Amniotic stem cell (primary cell): ENCODE results near the gene AKAP11.
"Not testable (repeated sequence)": the region's sequence is repeated elsewhere in the genome, so short reads cannot be mapped to it uniquely, and the experiment has no call there.

Source experiments
- DNase-seq: peaks from one replicate; lab custom pipeline; 2025; lab: John Stamatoyannopoulos, UW

Gene AKAP11

DNA sequence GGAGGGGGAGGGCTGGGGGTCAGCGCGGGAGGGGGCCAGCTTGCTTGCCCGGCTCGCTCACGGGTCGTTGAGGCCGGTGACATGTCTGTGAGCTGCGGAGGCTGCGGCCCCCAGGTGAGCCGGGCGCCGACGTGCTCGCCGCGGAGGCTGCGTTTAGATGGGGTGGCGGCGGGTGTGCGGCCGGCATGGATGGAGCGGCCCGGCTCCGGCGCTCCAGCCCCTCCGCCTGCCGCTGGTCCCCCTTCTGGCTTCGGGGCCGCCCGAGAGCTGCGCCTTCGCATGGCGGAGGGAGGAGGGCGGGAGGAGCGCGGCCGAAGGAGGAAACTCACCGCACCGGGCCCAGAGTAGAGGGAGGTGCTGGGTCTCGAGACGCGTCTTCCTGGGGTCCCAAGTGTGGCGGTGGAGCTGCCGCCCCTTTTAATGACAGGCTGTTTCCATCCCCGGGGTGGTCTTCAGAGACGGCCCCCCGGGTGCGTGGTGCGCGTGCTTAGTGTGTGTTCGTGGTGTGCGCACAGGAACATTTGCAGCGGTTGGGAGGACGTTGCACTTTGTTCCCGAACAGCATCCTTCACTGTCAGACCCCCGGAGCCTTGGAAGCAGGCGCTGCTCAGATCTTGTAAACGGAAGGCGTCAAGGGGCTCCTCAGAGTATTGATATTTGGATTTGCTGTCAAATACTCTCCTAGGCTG is at the start of gene AKAP11:
Gene AKAP11 (plus strand): TSS at position 38 of the 689 bp plus-strand sequence. CDS start 14,197 bp downstream, outside the sequence.
- DNase-seq, result no peak

- DNase-seq, result no peak
These were observed 48.3 kb upstream of the AKAP11 start for GRCh38 chr13:42223681-42224080.

DNA sequence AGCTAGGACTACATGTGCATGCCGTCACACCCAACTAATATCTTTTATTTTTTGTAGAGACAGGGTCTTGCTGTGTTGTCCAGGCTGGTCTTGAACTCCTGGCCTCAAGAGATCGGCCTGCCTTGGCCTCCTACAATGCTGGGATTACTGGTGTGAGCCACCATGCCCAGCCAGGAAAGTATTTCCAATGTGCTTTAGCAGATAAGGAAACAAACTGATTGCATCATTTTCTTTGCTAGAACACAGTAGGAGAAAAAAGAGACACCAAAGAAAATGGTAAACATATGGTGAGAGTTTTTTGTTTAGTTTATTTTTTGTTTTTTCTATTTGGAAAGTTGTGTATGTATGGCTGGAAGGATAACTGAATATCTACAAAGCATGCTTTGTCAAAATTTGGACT is 46.9 kb upstream of the AKAP11 start:
- no peak for DNase-seq

DNA sequence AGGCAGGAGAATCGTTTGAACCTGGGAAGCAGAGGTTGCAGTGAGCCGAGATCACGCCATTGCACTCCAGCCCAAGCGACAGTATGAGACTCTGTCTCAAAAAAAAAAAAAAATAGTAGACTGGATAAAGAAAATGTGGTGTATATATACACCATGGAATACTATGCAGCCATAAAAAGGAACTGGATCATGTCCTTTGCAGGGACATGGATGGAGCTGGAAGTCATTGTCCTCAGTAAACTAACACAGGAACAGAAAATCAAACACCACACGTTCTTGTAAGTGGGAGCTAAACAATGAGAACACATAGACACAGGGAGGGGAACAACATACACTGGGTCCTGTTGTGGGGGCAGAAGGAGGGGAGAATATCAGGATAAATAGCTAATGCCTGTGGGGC is 45.2 kb upstream of the AKAP11 start:
- not testable (repeated sequence) for DNase-seq

DNA sequence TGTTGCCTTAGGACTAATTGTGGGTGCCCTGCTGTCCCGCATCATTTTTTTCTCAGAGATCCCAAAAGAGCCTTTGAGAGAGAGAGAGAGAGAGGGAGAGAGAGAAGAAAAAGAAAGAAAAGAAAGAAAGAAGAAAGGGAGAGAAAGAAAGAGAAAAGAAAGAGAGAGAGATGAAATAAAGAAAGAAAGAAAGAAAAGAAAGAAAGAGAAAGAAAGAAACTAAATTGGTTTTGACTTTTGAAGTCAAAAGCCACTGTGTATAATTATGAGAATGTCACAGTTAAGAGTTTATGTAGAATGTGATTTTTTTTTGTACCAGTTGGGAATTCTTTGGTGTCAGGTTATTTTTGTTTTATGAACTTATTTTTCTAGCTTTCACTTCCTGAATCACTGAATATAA is 43.4 kb upstream of the AKAP11 start:
- DNase-seq, result no peak

DNA sequence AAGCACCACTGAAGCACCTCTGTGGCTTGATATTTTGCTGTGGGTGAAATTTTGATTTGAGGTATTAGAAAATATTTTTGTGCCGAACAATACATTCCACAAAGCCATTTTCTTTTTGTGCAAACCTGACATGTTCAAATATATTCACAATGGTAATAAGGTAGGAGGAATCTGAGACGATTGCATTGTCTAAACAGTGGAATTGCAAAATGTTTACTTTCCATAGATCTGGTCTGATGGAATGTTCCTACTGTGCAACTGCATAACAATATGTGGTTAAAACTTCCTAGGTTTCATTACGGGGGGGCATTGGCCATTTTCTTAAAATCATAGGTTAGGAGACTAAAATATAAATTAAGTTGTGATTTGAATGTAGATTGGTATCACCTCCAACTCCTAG is 42.7 kb upstream of the AKAP11 start:
- DNase-seq, result no peak

DNA sequence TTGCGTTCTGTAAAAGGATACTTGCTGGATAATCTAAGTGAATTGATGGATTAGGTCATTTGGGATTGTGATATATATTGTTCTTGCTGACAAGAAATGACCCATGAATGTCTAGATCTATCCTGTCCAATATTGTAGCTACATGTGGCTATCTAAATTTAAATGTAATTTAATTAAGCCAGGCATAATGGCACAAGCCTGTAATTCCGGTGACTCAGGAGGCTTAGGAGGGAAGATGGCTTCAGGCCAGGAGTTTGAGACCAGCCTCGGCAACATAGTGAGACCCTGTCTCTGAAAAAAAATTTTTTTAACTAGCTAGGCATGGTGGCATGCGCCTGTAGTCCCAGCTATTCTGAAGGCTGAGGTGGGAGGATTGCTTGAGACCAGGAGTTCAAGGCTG is 39.3 kb upstream of the AKAP11 start:
- DNase-seq, result no peak

GRCh38 chr13:42233726-42234125 is 38.2 kb upstream of the AKAP11 start:
- no peak for DNase-seq

DNA sequence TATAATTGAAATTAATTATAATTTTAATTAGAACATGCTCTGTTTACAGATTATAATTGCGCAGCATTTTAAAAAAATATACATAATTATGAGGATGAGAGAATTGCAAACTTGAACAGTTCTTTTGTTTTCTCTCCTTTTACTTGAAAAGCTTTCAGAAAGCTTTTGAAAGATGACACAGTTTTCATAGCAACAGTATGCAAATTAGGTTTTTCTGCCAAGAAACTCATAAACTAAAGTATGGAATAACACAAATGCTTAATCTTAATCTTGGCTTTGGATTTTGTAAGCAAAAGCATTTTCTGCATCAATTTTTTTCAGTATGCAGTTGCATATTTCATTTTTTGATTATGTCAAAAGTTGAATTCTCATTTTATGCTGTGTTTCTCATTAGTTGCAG is 32.8 kb upstream of the AKAP11 start:
- DNase-seq, result no peak

- no peak for DNase-seq
These were observed 32.3 kb upstream of the AKAP11 start for GRCh38 chr13:42239644-42240043.

DNA sequence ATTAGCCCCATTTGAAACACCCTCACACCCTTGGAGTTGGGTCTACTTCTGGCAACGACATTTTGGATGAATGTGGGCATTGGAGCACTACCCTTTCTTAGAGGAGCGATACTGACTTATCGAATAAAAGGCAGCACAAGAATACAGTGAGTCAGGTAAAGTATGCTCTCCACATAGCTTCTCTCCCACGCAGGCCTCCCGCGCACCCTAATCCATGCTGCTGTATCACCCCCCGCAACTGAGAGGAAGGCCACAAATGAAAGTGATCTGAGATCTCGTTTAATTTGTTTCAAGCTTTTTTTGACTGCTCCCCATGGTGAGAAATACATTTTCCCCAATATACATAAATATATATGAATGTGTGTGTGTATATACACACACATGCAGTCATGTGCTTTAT is 25.4 kb upstream of the AKAP11 start:
- no peak for DNase-seq

- DNase-seq, result no peak
These were observed 24.1 kb upstream of the AKAP11 start for GRCh38 chr13:42247883-42248282.

- no peak for DNase-seq
These were observed 16.1 kb upstream of the AKAP11 start for GRCh38 chr13:42255886-42256285.

GRCh38 chr13:42258747-42259146 is 13.2 kb upstream of the AKAP11 start:
- no peak for DNase-seq

- no peak for DNase-seq
These were observed 12.4 kb upstream of the AKAP11 start for GRCh38 chr13:42259515-42259914.

- no peak for DNase-seq
These were observed 10.9 kb upstream of the AKAP11 start for GRCh38 chr13:42260903-42261654.

GRCh38 chr13:42266473-42266872 is 5.5 kb upstream of the AKAP11 start:
- DNase-seq, result no peak

- DNase-seq, result no peak
These were observed 1.6 kb upstream of the AKAP11 start for GRCh38 chr13:42270160-42270856.

DNA sequence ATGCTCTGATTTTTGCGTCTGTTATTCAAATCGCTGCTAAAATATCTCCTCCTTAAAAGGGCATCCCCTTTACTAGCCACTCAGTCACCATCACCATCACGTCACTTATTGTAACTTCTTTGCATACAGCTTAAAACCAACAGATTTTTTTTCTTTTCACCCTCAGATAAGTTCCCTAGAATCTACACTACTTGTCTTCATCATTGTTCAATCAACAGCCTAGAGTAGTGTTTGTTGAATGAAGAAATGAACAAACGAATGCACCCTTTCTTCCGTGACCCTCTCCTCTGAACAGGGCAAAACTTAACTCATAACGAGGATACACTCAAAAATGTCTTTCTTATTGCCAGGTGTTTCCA is 1.1 kb upstream of the AKAP11 start:
- DNase-seq, result no peak

DNA sequence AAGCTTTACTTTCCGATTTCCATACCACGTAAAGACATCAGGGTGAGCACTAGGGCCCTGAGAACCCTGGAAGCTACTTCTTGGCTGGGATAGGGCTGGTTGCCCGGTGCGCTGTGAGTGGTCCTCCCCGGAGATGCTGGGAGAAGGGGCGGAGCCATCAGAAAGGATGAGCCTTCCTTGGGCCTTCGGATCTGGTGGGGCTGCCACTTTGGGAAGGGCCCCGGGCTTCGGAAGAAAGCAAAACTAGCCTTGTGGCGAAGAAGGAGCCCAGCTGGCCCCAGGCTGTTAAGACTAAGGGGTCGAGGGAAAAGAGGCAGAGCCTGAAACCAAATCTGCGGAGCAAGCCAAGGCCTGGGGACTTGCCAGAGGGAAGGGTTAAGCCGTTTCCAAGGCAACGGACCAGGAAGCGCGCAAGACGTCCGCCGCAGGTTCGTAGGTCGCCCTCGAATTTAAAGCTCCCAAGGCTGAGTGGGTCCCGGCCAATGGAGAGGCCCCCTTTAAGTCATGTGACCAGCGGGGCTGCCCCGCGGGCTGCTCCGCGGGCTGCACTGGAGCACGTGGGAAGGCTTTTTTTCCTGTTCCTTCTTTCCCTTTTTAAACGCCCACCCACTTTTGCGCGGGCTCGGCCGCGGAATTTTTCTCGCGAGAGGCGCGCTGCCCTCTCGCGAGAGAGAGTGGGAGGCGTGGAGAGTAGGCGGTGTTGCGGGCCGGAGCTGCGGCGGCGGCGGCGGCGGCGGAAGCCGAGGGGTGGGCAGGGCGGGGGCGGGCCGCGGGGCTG is 426 bp upstream of the AKAP11 start:
- peak; percentile 92 for DNase-seq

DNA sequence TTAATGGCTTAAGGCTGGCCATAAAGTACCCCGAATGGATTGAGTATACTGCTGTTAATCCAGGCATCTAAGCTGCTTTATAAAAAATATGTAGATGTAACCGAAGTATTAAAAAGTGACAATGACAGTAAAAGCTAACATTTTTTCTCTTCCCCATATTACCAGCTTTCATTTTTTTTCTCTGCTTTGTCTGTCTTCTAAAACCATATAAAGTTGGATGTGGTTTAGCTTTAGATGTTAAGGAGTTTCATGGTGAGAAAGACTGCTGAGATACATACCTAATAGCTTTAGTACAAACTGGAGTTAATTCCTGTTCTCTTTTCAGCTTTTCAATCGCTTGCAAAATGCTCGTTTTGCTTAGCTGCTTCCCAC is 838 bp downstream of the AKAP11 start:
- no peak for DNase-seq

DNA sequence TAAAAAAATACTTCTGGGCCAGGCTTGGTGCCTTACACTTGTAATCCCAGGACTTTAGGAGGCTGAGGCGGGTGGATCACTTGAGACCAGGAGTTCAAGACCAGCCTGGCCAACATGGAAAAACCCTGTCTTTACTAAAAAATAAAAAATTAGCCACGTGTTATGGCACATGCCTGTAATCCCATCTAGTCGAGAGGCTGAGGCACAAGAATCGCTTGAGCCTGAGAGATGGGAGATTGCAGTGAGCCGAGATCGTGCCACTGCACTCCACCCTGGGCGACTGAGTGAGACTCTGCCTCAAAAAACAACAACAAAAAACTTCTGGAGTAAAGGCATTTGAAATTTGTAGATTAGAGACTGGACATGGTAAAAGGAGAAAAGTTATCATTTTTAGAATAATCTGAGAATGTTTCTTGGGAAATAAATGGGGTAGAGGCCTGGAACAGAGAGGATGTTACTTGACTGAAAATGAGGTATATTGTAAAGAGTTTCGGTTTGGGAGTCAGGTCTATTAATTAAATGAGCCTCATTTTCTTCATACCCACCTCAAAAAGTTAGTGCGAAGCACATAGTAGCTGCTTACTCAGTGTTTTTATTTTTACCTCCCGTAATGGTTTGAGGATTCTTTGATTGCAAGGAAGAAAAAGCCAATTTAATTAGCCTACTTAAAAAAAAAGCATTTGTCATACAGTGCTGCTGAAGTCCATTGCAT is 2.6 kb downstream of the AKAP11 start:
- DNase-seq, result no peak
